Ovary (tissue), 3 donors: ENCODE results near the gene NR2F6.

Experiments
- EP300 ChIP-seq: sonication (generic); formaldehyde crosslinking; IDR thresholded peaks from one replicate; pipeline ENCODE4 v1.6.1; 2017; ENCODE audit warnings: antibody characterized with exemption
- POLR2A ChIP-seq: fragments of 450-650 bp; IDR thresholded peaks from one replicate; pipeline ENCODE4 v1.6.1; 2017; ENCODE audit warnings: antibody characterized with exemption, mild to moderate bottlenecking, moderate library complexity
- TF ChIP-seq, protein P1 (sequence below), 3 donors: fragments of 450-650 bp in 2 of 3; fragments of 200-600 bp in 1 of 3; IDR thresholded peaks; one replicate each; pipeline versions ENCODE4 v1.5.1 to v1.8.0; 2016 to 2022; ENCODE audit warnings: antibody characterized with exemption in 3 of 3, mild to moderate bottlenecking in 1 of 3
- donor health status: DM: no; HTN: no; CAD: no.

GRCh38 chr19:17202713-17203112 lies 43.0 kb downstream of the NR2F6 start:
- TF ChIP-seq, protein P1, sequence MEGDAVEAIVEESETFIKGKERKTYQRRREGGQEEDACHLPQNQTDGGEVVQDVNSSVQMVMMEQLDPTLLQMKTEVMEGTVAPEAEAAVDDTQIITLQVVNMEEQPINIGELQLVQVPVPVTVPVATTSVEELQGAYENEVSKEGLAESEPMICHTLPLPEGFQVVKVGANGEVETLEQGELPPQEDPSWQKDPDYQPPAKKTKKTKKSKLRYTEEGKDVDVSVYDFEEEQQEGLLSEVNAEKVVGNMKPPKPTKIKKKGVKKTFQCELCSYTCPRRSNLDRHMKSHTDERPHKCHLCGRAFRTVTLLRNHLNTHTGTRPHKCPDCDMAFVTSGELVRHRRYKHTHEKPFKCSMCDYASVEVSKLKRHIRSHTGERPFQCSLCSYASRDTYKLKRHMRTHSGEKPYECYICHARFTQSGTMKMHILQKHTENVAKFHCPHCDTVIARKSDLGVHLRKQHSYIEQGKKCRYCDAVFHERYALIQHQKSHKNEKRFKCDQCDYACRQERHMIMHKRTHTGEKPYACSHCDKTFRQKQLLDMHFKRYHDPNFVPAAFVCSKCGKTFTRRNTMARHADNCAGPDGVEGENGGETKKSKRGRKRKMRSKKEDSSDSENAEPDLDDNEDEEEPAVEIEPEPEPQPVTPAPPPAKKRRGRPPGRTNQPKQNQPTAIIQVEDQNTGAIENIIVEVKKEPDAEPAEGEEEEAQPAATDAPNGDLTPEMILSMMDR (IDR thresholded peaks at IDR 0.05) = no peak
- TF ChIP-seq POLR2A (no peak), EP300 (no peak)
